ENCODE measurements around the gene CHMP2B.

CHMP2B gene

GRCh38 chr3:87268646-87269211, 41.6 kb downstream of the CHMP2B start (continued):
- no peak for TF ChIP-seq REST (tag by site-specific recombination; IDR thresholded peaks at IDR 0.05)
- no peak for TF ChIP-seq ZNF670 (tag by site-specific recombination; IDR thresholded peaks at IDR 0.05; ENCODE audit: low read depth)
- no peak for TF ChIP-seq ZNF169 (tag by site-specific recombination; IDR thresholded peaks at IDR 0.05)
- 0 out of 2 replicates have a peak, but pooled peaks have one; percentile 31 for TF ChIP-seq ZBTB8A (tag by site-specific recombination; IDR thresholded peaks at IDR 0.05)
- 0 out of 2 replicates have a peak, but pooled peaks have one; percentile 52 for TF ChIP-seq ZNF561 (tag by site-specific recombination; IDR thresholded peaks at IDR 0.05; ENCODE audit: borderline replicate concordance)
- peak; percentile 88 for TF ChIP-seq ZBTB20 (tag by site-specific recombination; IDR thresholded peaks at IDR 0.05)
- 0 out of 2 replicates have a peak, but pooled peaks have one; percentile 14 for TF ChIP-seq ZSCAN4 (tag by site-specific recombination; IDR thresholded peaks at IDR 0.05)
- TF ChIP-seq ZIC2 (tag by site-specific recombination; IDR thresholded peaks at IDR 0.05) = peak; percentile 94
- TF ChIP-seq ZNF335 (tag by site-specific recombination; conservative IDR thresholded peaks at IDR 0.05) = peak; percentile 27; the same call in 1 of the 2 replicates
- TF ChIP-seq TSHZ1 (tag by site-specific recombination; IDR thresholded peaks at IDR 0.05; ENCODE audit: borderline replicate concordance) = peak; percentile 84; the same call in 1 of the 2 replicates
- no peak for TF ChIP-seq ZNF433 (tag by site-specific recombination; IDR thresholded peaks at IDR 0.05; ENCODE audit: low read depth)
- no peak for TF ChIP-seq MEIS1 (CRISPR knock-in tag; IDR thresholded peaks at IDR 0.05; ENCODE audit: borderline replicate concordance)
- TF ChIP-seq ZNF837 (tag by site-specific recombination; IDR thresholded peaks at IDR 0.05) = no peak
- peak; percentile 75 for TF ChIP-seq FEZF1 (tag by site-specific recombination; IDR thresholded peaks at IDR 0.05)
- TF ChIP-seq ZEB2 (tag by site-specific recombination; IDR thresholded peaks at IDR 0.05) = 0 out of 2 replicates have a peak, but pooled peaks have one; percentile 44
- peak; percentile 82 for TF ChIP-seq PRDM4 (tag by site-specific recombination; IDR thresholded peaks at IDR 0.05)
- no peak for TF ChIP-seq KLF16 (tag by site-specific recombination; IDR thresholded peaks at IDR 0.05)
- TF ChIP-seq ZBTB11 (tag by site-specific recombination; conservative IDR thresholded peaks at IDR 0.05; ENCODE audit: low read depth) = no peak
- peak; percentile 74; the same call in 1 of the 2 replicates for TF ChIP-seq PATZ1 (tag by site-specific recombination; IDR thresholded peaks at IDR 0.05)
- no peak for TF ChIP-seq ZFP69B (tag by site-specific recombination; IDR thresholded peaks at IDR 0.05)
- TF ChIP-seq ZNF792 (tag by site-specific recombination; IDR thresholded peaks at IDR 0.05) = no peak
